HCT116 (cell line): Measurements from ENCODE around the gene MAML1. TPM values are rescaled to one million over a fixed set of nuclear protein-coding genes. Genes with fewer than 3 reads are reported as not detected.

ENCODE experiments used
- ATAC-seq: fragments of 200-7000 bp; cut with Tn5 transposase; 2 replicates; pipeline ENCODE4 v1.9.1; 2020; ENCODE audit warnings: mild to moderate bottlenecking, moderate library complexity
- BruUV-seq: library from RNA; stranded (reverse); fragments of 400-500 nt; replicated peaks from 2 replicates; lab custom pipeline; 2021; lab: Mats Ljungman, UMichigan
- CTCF ChIA-PET: fragments of 300-600 bp; sonication (Branson Sonifier 250); formaldehyde crosslinking; loops from one replicate; lab custom pipeline; 2021; ENCODE audit warnings: antibody characterized with exemption; lab: Charles Lee
- POLR2A ChIA-PET: fragments of 300-600, 350-600 bp; sonication (Branson Sonifier 250); formaldehyde crosslinking; loops from one replicate; lab custom pipeline; 2021; ENCODE audit warnings: antibody characterized with exemption; lab: Charles Lee
- RAD21 ChIA-PET, 2 experiments: fragments of 300-600 bp; sonication (Branson Sonifier 250); formaldehyde crosslinking; loops; one replicate each; lab custom pipeline; 2023; ENCODE audit warnings: low total read pairs in 2 of 2; ENCODE audit not compliant: uncharacterized antibody in 2 of 2, unreplicated experiment in 2 of 2, low non-redundant PET in 1 of 2; lab: Charles Lee
- DNase-seq: peaks from one replicate; pipeline ENCODE4 v3.0.0-alpha.2; 2010; ENCODE audit warnings: low read depth, low spot score
- H2AFZ ChIP-seq: fragments of 200-600 bp; shearing (Covaris generic), sonication (generic); 2 replicates; pipeline ENCODE4 v1.6.1; 2017; ENCODE audit warnings: low read depth, mixed run types, mixed read lengths, antibody characterized with exemption, low read length; ENCODE audit not compliant: poor library complexity, severe bottlenecking
- H3K27ac ChIP-seq: 2 replicates; pipeline ENCODE4 v1.5.1; 2012; ENCODE audit warnings: low read depth, low read length
- H3K27me3 ChIP-seq: fragments of 200-600 bp; sonication (generic); 2 replicates; pipeline ENCODE4 v1.6.1; 2016; ENCODE audit warnings: mixed run types, low read length, mixed read lengths; ENCODE audit not compliant: insufficient read depth
- H3K36me3 ChIP-seq, 2 experiments: fragments of 200-500 bp in 1 of 2; fragments of 200-600 bp in 1 of 2; sonication (Bioruptor generic) in 1 of 2; sonication (generic) in 1 of 2; 2 replicates each; pipeline versions ENCODE4 v1.5.1 to v1.6.1; 2014 to 2016; ENCODE audit warnings: low read length in 2 of 2, inconsistent platforms in 1 of 2, mixed read lengths in 1 of 2, mixed run types in 1 of 2; ENCODE audit not compliant: insufficient read depth in 2 of 2, control insufficient read depth in 1 of 2
- H3K4me1 ChIP-seq, 2 experiments: fragments of 200-600 bp in 1 of 2; sonication (generic) in 1 of 2; 2 replicates each; pipeline versions ENCODE4 v1.5.1 to v1.6.1; 2012 to 2017; ENCODE audit warnings: low read length in 2 of 2, inconsistent platforms in 1 of 2, mild to moderate bottlenecking in 1 of 2, mixed read lengths in 1 of 2, mixed run types in 1 of 2, moderate library complexity in 1 of 2; ENCODE audit not compliant: insufficient read depth in 2 of 2, control insufficient read depth in 1 of 2
- H3K4me2 ChIP-seq: fragments of 200-600 bp; sonication (generic); 2 replicates; pipeline ENCODE4 v1.6.1; 2017; ENCODE audit warnings: mixed run types, low read length, mixed read lengths
- H3K4me3 ChIP-seq, 2 experiments: fragments of 200-600 bp in 1 of 2; sonication (generic) in 1 of 2; replicated peaks in 1 of 2; 2 replicates each; pipeline ENCODE4 v1.5.1; 2011 to 2016; ENCODE audit warnings: low read length in 2 of 2, control low read depth in 1 of 2, low read depth in 1 of 2, mild to moderate bottlenecking in 1 of 2, mixed read lengths in 1 of 2, mixed run types in 1 of 2
- H3K79me2 ChIP-seq: fragments of 200-600 bp; sonication (generic); 2 replicates; pipeline ENCODE4 v1.6.1; 2017; ENCODE audit warnings: mild to moderate bottlenecking, mixed run types, low read length, moderate library complexity, mixed read lengths; ENCODE audit not compliant: insufficient read depth
- H3K9ac ChIP-seq: fragments of 200-600 bp; sonication (generic); 2 replicates; pipeline ENCODE4 v1.6.1; 2016; ENCODE audit warnings: low read length, mixed read lengths
- H3K9me2 ChIP-seq: fragments of 200-600 bp; sonication (generic), shearing (Covaris generic); 2 replicates; pipeline ENCODE4 v1.6.1; 2017; ENCODE audit warnings: mixed run types, mild to moderate bottlenecking, moderate library complexity; ENCODE audit not compliant: insufficient read depth
- H3K9me3 ChIP-seq, 2 experiments: fragments of 200-500 bp in 1 of 2; fragments of 200-600 bp in 1 of 2; sonication (Bioruptor generic) in 1 of 2; sonication (generic) in 1 of 2; 2 replicates each; pipeline ENCODE4 v1.6.1; 2014 to 2017; ENCODE audit warnings: low read length in 2 of 2, mixed read lengths in 2 of 2, inconsistent platforms in 1 of 2, low read depth in 1 of 2, mild to moderate bottlenecking in 1 of 2, mixed run types in 1 of 2, moderate library complexity in 1 of 2; ENCODE audit not compliant: control insufficient read depth in 1 of 2, insufficient read depth in 1 of 2
- H4K20me1 ChIP-seq: fragments of 200-600 bp; sonication (generic), shearing (Covaris generic); 2 replicates; pipeline ENCODE4 v1.6.1; 2017; ENCODE audit warnings: mixed run types, mild to moderate bottlenecking, moderate library complexity; ENCODE audit not compliant: insufficient read depth
- CBX3 ChIP-seq: IDR thresholded peaks from 2 replicates; pipeline ENCODE4 v1.6.1; 2012; ENCODE audit warnings: low read depth
- CEBPB ChIP-seq: IDR thresholded peaks from 2 replicates; pipeline ENCODE4 v1.6.1; 2012; ENCODE audit warnings: low read depth
- ELF1 ChIP-seq: IDR thresholded peaks from 2 replicates; pipeline ENCODE4 v1.6.1; 2012; ENCODE audit warnings: low read depth, borderline replicate concordance
- EZH2 ChIP-seq: fragments of 200-600 bp; sonication (generic); IDR thresholded peaks from 2 replicates; pipeline ENCODE4 v1.6.1; 2017; ENCODE audit warnings: antibody characterized with exemption, mixed run types
- EZH2phosphoT487 ChIP-seq: fragments of 200-600 bp; IDR thresholded peaks from 2 replicates; pipeline ENCODE4 v1.6.1; 2018; ENCODE audit warnings: antibody characterized with exemption, borderline replicate concordance
- FOSL1 ChIP-seq: IDR thresholded peaks from 2 replicates; pipeline ENCODE4 v1.6.1; 2012; ENCODE audit warnings: low read depth
- JUND ChIP-seq: IDR thresholded peaks from 2 replicates; pipeline ENCODE4 v1.6.1; 2012
- MAX ChIP-seq: IDR thresholded peaks from 2 replicates; pipeline ENCODE4 v1.6.1; 2012
- POLR2A ChIP-seq: IDR thresholded peaks from 2 replicates; pipeline ENCODE4 v1.7.0; 2011; ENCODE audit warnings: borderline replicate concordance; ENCODE audit not compliant: insufficient read depth, insufficient read length; ENCODE audit errors: extremely low read depth
- POLR2AphosphoS5 ChIP-seq: IDR thresholded peaks from 2 replicates; pipeline ENCODE4 v1.6.1; 2011; ENCODE audit warnings: mild to moderate bottlenecking, low read depth, low read length, moderate library complexity
- RAD21 ChIP-seq: IDR thresholded peaks from 2 replicates; pipeline ENCODE4 v1.6.1; 2012; ENCODE audit warnings: low read depth, mild to moderate bottlenecking
- SIN3A ChIP-seq: IDR thresholded peaks from 2 replicates; pipeline ENCODE4 v1.6.1; 2012; ENCODE audit warnings: low read depth
- SRF ChIP-seq: IDR thresholded peaks from 2 replicates; pipeline ENCODE4 v1.6.1; 2012; ENCODE audit warnings: low read depth
- TCF7L2 ChIP-seq: IDR thresholded peaks from 2 replicates; pipeline ENCODE4 v1.7.0; 2011; ENCODE audit warnings: borderline replicate concordance, inconsistent platforms; ENCODE audit not compliant: insufficient read depth, insufficient read length; ENCODE audit errors: extremely low read depth
- ZFX ChIP-seq: fragments of 450-650 bp; IDR thresholded peaks from 2 replicates; pipeline ENCODE4 v1.6.1; 2017
- intact Hi-C: fragments of 100-400 bp; cut with micrococcal nuclease; formaldehyde crosslinking; loops from 2 replicates; pipeline ENCODE4 v1.10.0; 2022
- total RNA-seq: library from RNA; stranded (reverse); gene quantifications from one replicate; pipeline ENCODE4 v1.2.1, GENCODE V29; 2021; ENCODE audit not compliant: unreplicated experiment
- TF ChIP-seq, protein P1 (sequence below): IDR thresholded peaks from 2 replicates; pipeline ENCODE4 v1.6.1; 2012; ENCODE audit warnings: low read depth

Gene MAML1
- total RNA-seq, 1 experiment from 2014 or later = 29.5 TPM

DNA sequence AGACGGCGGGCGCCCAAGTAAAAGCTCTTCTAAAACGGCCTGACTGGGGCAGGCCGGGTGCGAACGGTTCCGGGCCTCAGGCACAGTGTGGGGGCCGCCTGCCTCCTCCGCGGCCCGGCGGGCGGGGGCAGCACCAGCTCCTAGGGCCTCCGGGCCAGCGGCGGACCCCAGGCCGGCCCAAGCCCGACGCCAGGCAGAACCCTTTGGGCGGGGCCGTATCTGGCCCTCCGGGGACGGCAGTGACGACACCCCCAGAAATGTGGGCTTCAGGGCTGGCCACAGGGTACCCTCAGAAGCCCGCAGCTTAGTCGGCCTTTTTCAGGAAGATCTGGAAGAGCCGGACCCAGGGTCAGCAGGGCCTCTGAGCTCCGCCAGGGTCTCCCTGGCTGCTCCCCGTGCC lies 65.1 kb downstream of the MAML1 start:
- peaks cover 19% of the 10 kb centered on the region; the same call in 1 of the 2 replicates for H3K79me2 ChIP-seq
- H3K36me3 ChIP-seq = peaks cover 5 to 20% of the 10 kb centered on the region in 2 experiments; a peak in 1 of 4 replicates
- BruUV-seq = no TSS peak
- ChIA-PET POLR2A (interaction anchor here (2.9 kb wide), 1 partner anchor 9 kb away, joined by 8 read pairs; the partner anchor contains the start of gene MGAT4B), CTCF (no interaction called here), RAD21 (no interaction called here)
- no peaks in the 10 kb centered on the region for H3K9me2 ChIP-seq
- ATAC-seq = no peak
- H2AFZ ChIP-seq = no peak overlapping the region
- no peak overlapping the region for H3K9ac ChIP-seq
- H3K4me3 ChIP-seq = no peak overlapping the region
- H4K20me1 ChIP-seq = no peaks in the 10 kb centered on the region
- H3K27ac ChIP-seq = peak overlapping the region; percentile 99; the same call in 1 of the 2 replicates
- H3K9me3 ChIP-seq = no peaks in the 10 kb centered on the region
- no peaks in the 10 kb centered on the region for H3K27me3 ChIP-seq
- DNase-seq = no peak
- intact Hi-C loops = loop anchor here (2.0 kb wide), 1 partner anchor 65 kb away; the partner anchor contains the start of gene MAML1
- peaks cover 15 to 33% of the 10 kb centered on the region in 2 experiments; a peak in 3 of 4 replicates for H3K4me1 ChIP-seq
- H3K4me2 ChIP-seq = no peak overlapping the region
- TF ChIP-seq EZH2phosphoT487 (no peak), JUND (no peak), POLR2A (no peak), SRF (no peak), RAD21 (no peak), FOSL1 (no peak), POLR2AphosphoS5 (no peak), EZH2 (no peak), CEBPB (no peak)
- TF ChIP-seq, all 23 proteins: peak for 0

GRCh38 chr5:179798144-179798770 lies 65.6 kb downstream of the MAML1 start:
- H2AFZ ChIP-seq = no peak overlapping the region
- POLR2A ChIA-PET = interaction anchor here (2.9 kb wide), 1 partner anchor 9 kb away, joined by 8 read pairs; the partner anchor contains the start of gene MGAT4B
- no peak overlapping the region for H3K4me2 ChIP-seq
- H3K9me3 ChIP-seq = no peaks in the 10 kb centered on the region
- H3K4me1 ChIP-seq = peaks cover 20 to 39% of the 10 kb centered on the region in 2 experiments; a peak in 3 of 4 replicates
- no peak overlapping the region for H3K4me3 ChIP-seq
- BruUV-seq = no TSS peak
- no peaks in the 10 kb centered on the region for H3K27me3 ChIP-seq
- intact Hi-C loops = no loop called here
- peaks cover 5 to 20% of the 10 kb centered on the region in 2 experiments; a peak in 1 of 4 replicates for H3K36me3 ChIP-seq
- no peak overlapping the region for H3K9ac ChIP-seq
- RAD21 ChIA-PET = no interaction called here
- ATAC-seq = no peak
- no peak for DNase-seq
- H3K27ac ChIP-seq = peak overlapping the region; percentile 15; the same call in 1 of the 2 replicates
- CTCF ChIA-PET = no interaction called here
- H3K9me2 ChIP-seq = no peaks in the 10 kb centered on the region
- TF ChIP-seq MAX = no peak
- no peak for TF ChIP-seq SIN3A
- no peak for TF ChIP-seq ZFX
- no peak for TF ChIP-seq CBX3
- TF ChIP-seq TCF7L2 = no peak
- TF ChIP-seq CEBPB = no peak
- TF ChIP-seq, protein P1, sequence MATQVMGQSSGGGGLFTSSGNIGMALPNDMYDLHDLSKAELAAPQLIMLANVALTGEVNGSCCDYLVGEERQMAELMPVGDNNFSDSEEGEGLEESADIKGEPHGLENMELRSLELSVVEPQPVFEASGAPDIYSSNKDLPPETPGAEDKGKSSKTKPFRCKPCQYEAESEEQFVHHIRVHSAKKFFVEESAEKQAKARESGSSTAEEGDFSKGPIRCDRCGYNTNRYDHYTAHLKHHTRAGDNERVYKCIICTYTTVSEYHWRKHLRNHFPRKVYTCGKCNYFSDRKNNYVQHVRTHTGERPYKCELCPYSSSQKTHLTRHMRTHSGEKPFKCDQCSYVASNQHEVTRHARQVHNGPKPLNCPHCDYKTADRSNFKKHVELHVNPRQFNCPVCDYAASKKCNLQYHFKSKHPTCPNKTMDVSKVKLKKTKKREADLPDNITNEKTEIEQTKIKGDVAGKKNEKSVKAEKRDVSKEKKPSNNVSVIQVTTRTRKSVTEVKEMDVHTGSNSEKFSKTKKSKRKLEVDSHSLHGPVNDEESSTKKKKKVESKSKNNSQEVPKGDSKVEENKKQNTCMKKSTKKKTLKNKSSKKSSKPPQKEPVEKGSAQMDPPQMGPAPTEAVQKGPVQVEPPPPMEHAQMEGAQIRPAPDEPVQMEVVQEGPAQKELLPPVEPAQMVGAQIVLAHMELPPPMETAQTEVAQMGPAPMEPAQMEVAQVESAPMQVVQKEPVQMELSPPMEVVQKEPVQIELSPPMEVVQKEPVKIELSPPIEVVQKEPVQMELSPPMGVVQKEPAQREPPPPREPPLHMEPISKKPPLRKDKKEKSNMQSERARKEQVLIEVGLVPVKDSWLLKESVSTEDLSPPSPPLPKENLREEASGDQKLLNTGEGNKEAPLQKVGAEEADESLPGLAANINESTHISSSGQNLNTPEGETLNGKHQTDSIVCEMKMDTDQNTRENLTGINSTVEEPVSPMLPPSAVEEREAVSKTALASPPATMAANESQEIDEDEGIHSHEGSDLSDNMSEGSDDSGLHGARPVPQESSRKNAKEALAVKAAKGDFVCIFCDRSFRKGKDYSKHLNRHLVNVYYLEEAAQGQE = no peak
- no peak for TF ChIP-seq RAD21
- no peak for TF ChIP-seq ELF1
- peaks cover 24% of the 10 kb centered on the region; the same call in 1 of the 2 replicates for H3K79me2 ChIP-seq
- no peaks in the 10 kb centered on the region for H4K20me1 ChIP-seq
